ENCODE results near the gene DMAC1. TPM values are rescaled to one million over a fixed set of nuclear protein-coding genes. Genes with fewer than 3 reads are reported as not detected.
A peak's percentile ranks its signal among the peaks of the same experiment; 100 is the strongest.

Gene DMAC1, protein sequence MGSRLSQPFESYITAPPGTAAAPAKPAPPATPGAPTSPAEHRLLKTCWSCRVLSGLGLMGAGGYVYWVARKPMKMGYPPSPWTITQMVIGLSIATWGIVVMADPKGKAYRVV
- total RNA-seq (1 to 10 TPM; 9.5 to 9.9 TPM), total RNA-seq (12.0 to 59.6 (median 30.3) reads per million in 172 experiments)
- 21.7 TPM for polyA plus RNA-seq (2013, experiment 1 of 2)
- polyA plus RNA-seq (2013, experiment 2 of 2), result 19.9 TPM

DNA sequence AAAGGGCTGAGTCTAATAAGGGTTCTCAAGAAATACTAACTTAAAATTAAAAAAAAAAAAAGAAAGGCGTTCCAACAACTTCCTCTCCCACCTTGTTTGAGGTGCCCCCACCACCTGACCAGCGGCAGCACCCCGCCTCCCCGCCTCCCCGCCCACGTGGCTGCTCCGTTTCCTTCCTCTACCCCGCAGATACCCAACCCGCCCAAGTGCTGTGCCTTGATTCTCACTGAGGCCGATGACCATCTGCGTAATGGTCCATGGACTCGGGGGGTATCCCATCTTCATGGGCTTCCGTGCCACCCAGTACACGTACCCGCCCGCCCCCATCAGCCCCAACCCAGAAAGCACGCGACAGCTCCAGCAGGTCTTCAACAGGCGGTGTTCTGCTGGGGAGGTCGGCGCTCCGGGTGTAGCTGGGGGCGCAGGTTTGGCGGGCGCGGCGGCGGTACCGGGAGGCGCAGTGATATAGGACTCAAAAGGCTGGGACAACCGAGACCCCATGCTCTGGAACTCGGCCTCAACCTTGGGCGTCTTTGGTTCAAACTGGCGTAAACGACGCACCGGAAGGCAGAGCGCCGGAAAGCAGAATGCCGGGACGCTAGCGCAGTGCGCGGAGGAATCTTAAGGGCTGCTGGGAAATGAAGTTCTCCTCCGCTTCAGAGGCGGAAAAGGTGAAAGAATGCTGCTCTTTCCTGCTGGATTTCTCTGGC is at the start of gene DMAC1:
TSS of gene DMAC1 (minus strand) at position 545 of the 710 bp plus-strand sequence. CDS start at position 501, 44 bp downstream.
- peak within 1 kb of the TSS; percentile 92 for H3K27ac Mint-ChIP-seq
- peak within 1 kb of the TSS; percentile 91 for H3K4me3 Mint-ChIP-seq
- no peaks in the 10 kb centered on the region for H3K9me3 Mint-ChIP-seq
- ATAC-seq (ENCODE audit: poor library complexity) (peak; percentile 86), DNase-seq (peak; percentile 58 to 87 (median 64))
- Histone ChIP-seq H3K4me1 (ENCODE audit: insufficient read depth, low read length) (peaks cover 12% of the 10 kb centered on the region), H3K9me3 (ENCODE audit: control insufficient read depth in 1 of 2, insufficient read depth in 1 of 2, low read length in 2 of 2) (no peaks in the 10 kb centered on the region), H3K27ac (ENCODE audit: low read depth in 1 of 2, low read length in 2 of 2) (peak within 1 kb of the TSS; percentile 85 to 91), H3K27me3 (ENCODE audit: control insufficient read depth in 1 of 2, insufficient read depth in 2 of 2, low read length in 2 of 2) (no peaks in the 10 kb centered on the region), H3K4me3 (ENCODE audit: low read length) (peak within 1 kb of the TSS; percentile 88), H3K36me3 (ENCODE audit: insufficient read depth, low read length) (peaks cover 30% of the 10 kb centered on the region)
- intact Hi-C loops (cut with DNase I, micrococcal nuclease), result loop anchor here (1.0 to 5.0 kb wide), 2 partner anchors 177 kb away; no protein-coding TSS in a partner anchor
- H3K4me1 Mint-ChIP-seq (ENCODE audit: low read depth), result peaks cover 52% of the 10 kb centered on the region
- ChIA-PET POLR2A (interaction anchor here (1.0 to 1.1 kb wide), 3 partner anchors 20 to 1042 kb away, joined by 3 read pairs; partner anchors contain the start of gene KDM4C), CTCF (no interaction called here)
- TF ChIP-seq, protein P1, sequence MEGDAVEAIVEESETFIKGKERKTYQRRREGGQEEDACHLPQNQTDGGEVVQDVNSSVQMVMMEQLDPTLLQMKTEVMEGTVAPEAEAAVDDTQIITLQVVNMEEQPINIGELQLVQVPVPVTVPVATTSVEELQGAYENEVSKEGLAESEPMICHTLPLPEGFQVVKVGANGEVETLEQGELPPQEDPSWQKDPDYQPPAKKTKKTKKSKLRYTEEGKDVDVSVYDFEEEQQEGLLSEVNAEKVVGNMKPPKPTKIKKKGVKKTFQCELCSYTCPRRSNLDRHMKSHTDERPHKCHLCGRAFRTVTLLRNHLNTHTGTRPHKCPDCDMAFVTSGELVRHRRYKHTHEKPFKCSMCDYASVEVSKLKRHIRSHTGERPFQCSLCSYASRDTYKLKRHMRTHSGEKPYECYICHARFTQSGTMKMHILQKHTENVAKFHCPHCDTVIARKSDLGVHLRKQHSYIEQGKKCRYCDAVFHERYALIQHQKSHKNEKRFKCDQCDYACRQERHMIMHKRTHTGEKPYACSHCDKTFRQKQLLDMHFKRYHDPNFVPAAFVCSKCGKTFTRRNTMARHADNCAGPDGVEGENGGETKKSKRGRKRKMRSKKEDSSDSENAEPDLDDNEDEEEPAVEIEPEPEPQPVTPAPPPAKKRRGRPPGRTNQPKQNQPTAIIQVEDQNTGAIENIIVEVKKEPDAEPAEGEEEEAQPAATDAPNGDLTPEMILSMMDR (IDR thresholded peaks at IDR 0.05), result no peak
- peaks cover 46% of the 10 kb centered on the region for H3K36me3 Mint-ChIP-seq (ENCODE audit: low read depth)
- no peaks in the 10 kb centered on the region for H3K27me3 Mint-ChIP-seq

DNA sequence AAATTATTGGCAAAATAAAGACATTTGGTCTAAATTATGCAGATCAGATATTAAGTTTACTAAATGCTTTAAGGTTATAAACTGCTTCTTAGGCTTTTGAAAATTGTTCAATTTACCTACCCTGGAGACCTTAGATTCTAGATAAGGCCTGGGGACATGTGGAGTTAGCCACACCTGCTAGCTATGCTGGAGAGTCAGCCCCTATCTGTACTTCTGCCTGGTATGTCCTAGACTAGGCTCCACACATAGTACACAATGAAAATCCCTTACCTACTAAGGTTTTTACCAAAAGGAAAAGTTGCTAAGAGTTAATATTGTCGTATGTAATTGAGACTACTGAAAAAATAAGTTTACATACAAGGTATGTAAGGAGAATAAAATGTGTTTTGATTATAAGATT is 49.8 kb upstream of the DMAC1 start:
- Mint-ChIP-seq H3K27me3 (no peaks in the 10 kb centered on the region), H3K27ac (no peak overlapping the region), H3K9me3 (peaks cover 2% of the 10 kb centered on the region), H3K4me1 (ENCODE audit: low read depth) (peaks cover 1% of the 10 kb centered on the region), H3K36me3 (ENCODE audit: low read depth) (no peaks in the 10 kb centered on the region), H3K4me3 (no peak overlapping the region)
- H3K27me3 ChIP-seq (ENCODE audit: control insufficient read depth in 1 of 2, insufficient read depth in 2 of 2, low read length in 2 of 2), result no peaks in the 10 kb centered on the region
- intact Hi-C loops (cut with DNase I, micrococcal nuclease), result loop anchor here in 1 of 2 experiments (10.0 kb wide), 1 partner anchor 205 kb away; no protein-coding TSS in a partner anchor
- no peak for DNase-seq
- TF ChIP-seq, protein P1 (IDR thresholded peaks at IDR 0.05), result no peak
- ChIA-PET POLR2A (no interaction called here), CTCF (interaction anchor here (0.7 kb wide), 2 partner anchors 8 to 1032 kb away, joined by 3 to 5 read pairs; no protein-coding TSS in a partner anchor)
- H3K9me3 ChIP-seq (ENCODE audit: control insufficient read depth in 1 of 2, insufficient read depth in 1 of 2, low read length in 2 of 2), result no peaks in the 10 kb centered on the region
- no peak for ATAC-seq (ENCODE audit: poor library complexity)
- no peaks in the 10 kb centered on the region for H3K36me3 ChIP-seq (ENCODE audit: insufficient read depth, low read length)
- H3K4me3 ChIP-seq (ENCODE audit: low read length), result no peak overlapping the region
- H3K4me1 ChIP-seq (ENCODE audit: insufficient read depth, low read length), result no peaks in the 10 kb centered on the region
- H3K27ac ChIP-seq (ENCODE audit: low read depth in 1 of 2, low read length in 2 of 2), result no peak overlapping the region

DNA sequence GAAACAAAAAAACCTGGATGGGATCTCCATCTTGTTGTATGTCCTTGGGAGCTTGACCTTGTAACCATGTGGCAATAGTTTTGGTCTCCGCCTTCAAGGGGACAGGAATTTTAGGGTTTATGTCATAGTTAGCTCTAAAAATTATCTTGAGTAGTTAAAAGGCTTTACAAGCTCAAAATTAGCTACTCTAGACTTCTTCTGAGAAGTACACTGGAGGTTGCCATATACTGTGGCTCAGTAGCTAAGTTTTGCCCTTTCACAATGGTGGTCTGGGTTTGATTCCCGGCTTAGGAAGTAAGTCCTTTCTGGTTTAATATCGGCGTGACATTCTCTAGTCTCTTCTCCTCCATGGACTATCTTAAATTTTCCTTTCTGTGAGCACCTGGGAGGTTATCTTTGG is 48.9 kb upstream of the DMAC1 start:
- H3K9me3 Mint-ChIP-seq, result peaks cover 2% of the 10 kb centered on the region
- TF ChIP-seq, protein P1 (IDR thresholded peaks at IDR 0.05), result no peak
- H3K4me3 Mint-ChIP-seq, result no peak overlapping the region
- H3K9me3 ChIP-seq (ENCODE audit: control insufficient read depth in 1 of 2, insufficient read depth in 1 of 2, low read length in 2 of 2), result no peaks in the 10 kb centered on the region
- ATAC-seq (ENCODE audit: poor library complexity) (no peak), DNase-seq (no peak)
- POLR2A ChIA-PET, result no interaction called here
- CTCF ChIA-PET, result no interaction called here
- H3K27me3 ChIP-seq (ENCODE audit: control insufficient read depth in 1 of 2, insufficient read depth in 2 of 2, low read length in 2 of 2), result no peaks in the 10 kb centered on the region
- H3K27me3 Mint-ChIP-seq, result no peaks in the 10 kb centered on the region
- H3K36me3 ChIP-seq (ENCODE audit: insufficient read depth, low read length), result no peaks in the 10 kb centered on the region
- peaks cover 5% of the 10 kb centered on the region for H3K4me1 Mint-ChIP-seq (ENCODE audit: low read depth)
- intact Hi-C loops (cut with DNase I, micrococcal nuclease), result loop anchor here in 1 of 2 experiments (10.0 kb wide), 1 partner anchor 206 kb away; no protein-coding TSS in a partner anchor
- H3K4me3 ChIP-seq (ENCODE audit: low read length), result no peak overlapping the region
- H3K36me3 Mint-ChIP-seq (ENCODE audit: low read depth), result no peaks in the 10 kb centered on the region
- H3K4me1 ChIP-seq (ENCODE audit: insufficient read depth, low read length), result no peaks in the 10 kb centered on the region
- H3K27ac Mint-ChIP-seq, result no peak overlapping the region
- H3K27ac ChIP-seq (ENCODE audit: low read depth in 1 of 2, low read length in 2 of 2), result no peak overlapping the region

Measured in CD4-positive, alpha-beta T cell (primary cell).